ENCODE results near the gene DQX1.

Gene DQX1

GRCh38 chr2:74525717-74526648 lies at the start of gene DQX1:
Gene DQX1, minus strand, starts transcription at chr2:74526231. Its CDS starts 502 bp downstream, at chr2:74525729.
- H3K4me3 ChIP-seq (ENCODE audit: low read depth in 1 of 2, low read length in 2 of 2), result peak within 1 kb of the TSS in 1 of 2 donors; percentile 21
- H3K36me3 ChIP-seq (ENCODE audit: control insufficient read depth in 1 of 2, insufficient read depth in 2 of 2, low read length in 2 of 2), result peaks cover 13 to 30% of the 10 kb centered on the region in 2 donors
- no peaks in the 10 kb centered on the region for H3K27me3 ChIP-seq (ENCODE audit: low read depth, low read length)
- peaks cover 10 to 17% of the 10 kb centered on the region in 2 donors for H3K4me1 ChIP-seq (ENCODE audit: control insufficient read depth in 1 of 2, insufficient read depth in 2 of 2, low read length in 2 of 2)
- H3K27ac ChIP-seq (ENCODE audit: low read length), result peak within 1 kb of the TSS; percentile 74
- H3K9me3 ChIP-seq (ENCODE audit: control insufficient read depth in 1 of 2, low read length in 2 of 2), result no peaks in the 10 kb centered on the region

- no peak overlapping the region for H3K27ac ChIP-seq (ENCODE audit: low read length)
These were observed 49.3 kb upstream of the DQX1 start for GRCh38 chr2:74575320-74575719.

GRCh38 chr2:74573747-74574562 lies 47.9 kb upstream of the DQX1 start:
- no peaks in the 10 kb centered on the region for H3K9me3 ChIP-seq (ENCODE audit: control insufficient read depth in 1 of 2, low read length in 2 of 2)
- peaks cover 0 to 7% of the 10 kb centered on the region in 2 donors for H3K4me1 ChIP-seq (ENCODE audit: control insufficient read depth in 1 of 2, insufficient read depth in 2 of 2, low read length in 2 of 2)
- no peak overlapping the region for H3K4me3 ChIP-seq (ENCODE audit: low read depth in 1 of 2, low read length in 2 of 2)
- H3K27ac ChIP-seq (ENCODE audit: low read length), result no peak overlapping the region
- H3K36me3 ChIP-seq (ENCODE audit: control insufficient read depth in 1 of 2, insufficient read depth in 2 of 2, low read length in 2 of 2), result no peaks in the 10 kb centered on the region
- no peaks in the 10 kb centered on the region for H3K27me3 ChIP-seq (ENCODE audit: low read depth, low read length)

More at GRCh38 chr2:74575320-74575719, 49.3 kb upstream of the DQX1 start:
- peaks cover 0 to 7% of the 10 kb centered on the region in 2 donors for H3K4me1 ChIP-seq (ENCODE audit: control insufficient read depth in 1 of 2, insufficient read depth in 2 of 2, low read length in 2 of 2)
- no peaks in the 10 kb centered on the region for H3K36me3 ChIP-seq (ENCODE audit: control insufficient read depth in 1 of 2, insufficient read depth in 2 of 2, low read length in 2 of 2)
- H3K4me3 ChIP-seq (ENCODE audit: low read depth in 1 of 2, low read length in 2 of 2), result no peak overlapping the region
- H3K27me3 ChIP-seq (ENCODE audit: low read depth, low read length), result no peaks in the 10 kb centered on the region
- no peaks in the 10 kb centered on the region for H3K9me3 ChIP-seq (ENCODE audit: control insufficient read depth in 1 of 2, low read length in 2 of 2)

GRCh38 chr2:74572178-74572925 lies 46.3 kb upstream of the DQX1 start:
- Histone ChIP-seq H3K27ac (ENCODE audit: low read length) (no peak overlapping the region), H3K27me3 (ENCODE audit: low read depth, low read length) (no peaks in the 10 kb centered on the region), H3K4me3 (ENCODE audit: low read depth in 1 of 2, low read length in 2 of 2) (no peak overlapping the region), H3K4me1 (ENCODE audit: control insufficient read depth in 1 of 2, insufficient read depth in 2 of 2, low read length in 2 of 2) (peaks cover 0 to 7% of the 10 kb centered on the region in 2 donors), H3K9me3 (ENCODE audit: control insufficient read depth in 1 of 2, low read length in 2 of 2) (no peaks in the 10 kb centered on the region), H3K36me3 (ENCODE audit: control insufficient read depth in 1 of 2, insufficient read depth in 2 of 2, low read length in 2 of 2) (no peaks in the 10 kb centered on the region)

DNA sequence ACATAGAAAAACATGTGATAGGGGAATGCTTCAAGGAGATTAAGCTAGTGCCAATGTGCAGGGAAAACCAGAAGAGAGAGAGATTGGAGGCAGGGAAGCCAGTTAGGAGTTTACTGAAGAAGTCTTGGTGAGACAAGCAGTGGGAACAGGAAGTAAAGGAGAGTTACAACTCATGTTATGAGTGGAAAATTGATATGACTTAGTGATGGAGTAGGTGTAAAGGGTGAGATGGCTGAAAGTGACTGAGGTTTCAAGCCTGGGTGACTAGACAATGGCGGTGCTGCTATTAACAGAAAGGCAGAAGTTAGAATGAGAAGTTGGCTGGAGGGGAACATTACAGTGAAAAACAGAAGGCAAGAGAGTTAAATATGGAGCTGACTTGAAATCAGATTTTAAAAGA lies 45.0 kb upstream of the DQX1 start:
- H3K27me3 ChIP-seq (ENCODE audit: low read depth, low read length), result no peaks in the 10 kb centered on the region
- H3K36me3 ChIP-seq (ENCODE audit: control insufficient read depth in 1 of 2, insufficient read depth in 2 of 2, low read length in 2 of 2), result no peaks in the 10 kb centered on the region
- no peaks in the 10 kb centered on the region for H3K4me1 ChIP-seq (ENCODE audit: control insufficient read depth in 1 of 2, insufficient read depth in 2 of 2, low read length in 2 of 2)
- no peak overlapping the region for H3K4me3 ChIP-seq (ENCODE audit: low read depth in 1 of 2, low read length in 2 of 2)
- no peaks in the 10 kb centered on the region for H3K9me3 ChIP-seq (ENCODE audit: control insufficient read depth in 1 of 2, low read length in 2 of 2)
- no peak overlapping the region for H3K27ac ChIP-seq (ENCODE audit: low read length)

- H3K4me3 ChIP-seq (ENCODE audit: low read depth in 1 of 2, low read length in 2 of 2), result no peak overlapping the region
These were observed 43.7 kb upstream of the DQX1 start for GRCh38 chr2:74569686-74570085.

DNA sequence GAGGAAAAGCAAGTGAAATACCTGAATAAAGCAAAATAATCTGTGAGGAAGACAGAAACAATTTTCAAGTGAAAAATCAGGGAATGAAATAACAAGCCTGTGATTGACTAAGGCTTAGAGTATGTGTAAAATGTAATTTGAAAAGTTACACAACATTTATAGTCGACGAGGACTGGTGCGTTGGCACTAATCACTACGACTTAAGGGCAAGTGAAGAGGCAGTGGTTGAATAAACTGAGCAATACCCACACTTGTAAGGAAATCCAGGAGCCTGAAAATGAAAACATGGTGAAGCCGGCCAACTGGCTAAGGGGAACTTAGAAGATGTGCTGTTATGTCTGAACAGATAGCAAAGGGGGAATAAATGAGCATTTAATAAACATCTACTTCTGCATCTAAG lies 41.9 kb upstream of the DQX1 start:
- no peak overlapping the region for H3K27ac ChIP-seq (ENCODE audit: low read length)
- H3K4me3 ChIP-seq (ENCODE audit: low read depth in 1 of 2, low read length in 2 of 2), result no peak overlapping the region
- H3K27me3 ChIP-seq (ENCODE audit: low read depth, low read length), result no peaks in the 10 kb centered on the region
- no peaks in the 10 kb centered on the region for H3K36me3 ChIP-seq (ENCODE audit: control insufficient read depth in 1 of 2, insufficient read depth in 2 of 2, low read length in 2 of 2)
- H3K4me1 ChIP-seq (ENCODE audit: control insufficient read depth in 1 of 2, insufficient read depth in 2 of 2, low read length in 2 of 2), result no peaks in the 10 kb centered on the region
- no peaks in the 10 kb centered on the region for H3K9me3 ChIP-seq (ENCODE audit: control insufficient read depth in 1 of 2, low read length in 2 of 2)

More at GRCh38 chr2:74569686-74570085, 43.7 kb upstream of the DQX1 start:
- H3K27me3 ChIP-seq (ENCODE audit: low read depth, low read length), result no peaks in the 10 kb centered on the region
- H3K4me1 ChIP-seq (ENCODE audit: control insufficient read depth in 1 of 2, insufficient read depth in 2 of 2, low read length in 2 of 2), result no peaks in the 10 kb centered on the region
- no peaks in the 10 kb centered on the region for H3K9me3 ChIP-seq (ENCODE audit: control insufficient read depth in 1 of 2, low read length in 2 of 2)
- H3K36me3 ChIP-seq (ENCODE audit: control insufficient read depth in 1 of 2, insufficient read depth in 2 of 2, low read length in 2 of 2), result no peaks in the 10 kb centered on the region
- H3K27ac ChIP-seq (ENCODE audit: low read length), result no peak overlapping the region

DNA sequence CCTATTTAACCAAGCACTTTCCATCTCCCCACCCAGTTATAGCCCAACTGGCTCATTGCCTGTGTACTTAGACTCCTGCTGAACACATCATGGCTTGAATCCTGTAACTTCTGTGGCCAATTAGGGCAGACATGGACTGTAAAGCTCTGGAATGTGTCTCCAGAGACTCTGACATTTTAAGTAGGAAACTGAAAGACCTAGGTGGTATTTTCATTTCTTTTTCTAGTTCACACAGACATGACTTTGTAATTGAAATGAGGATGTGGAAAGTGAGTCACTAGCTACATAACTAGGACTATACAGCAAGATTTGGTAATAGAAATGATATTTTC lies 40.7 kb upstream of the DQX1 start:
- no peak overlapping the region for H3K4me3 ChIP-seq (ENCODE audit: low read depth in 1 of 2, low read length in 2 of 2)
- no peaks in the 10 kb centered on the region for H3K4me1 ChIP-seq (ENCODE audit: control insufficient read depth in 1 of 2, insufficient read depth in 2 of 2, low read length in 2 of 2)
- no peak overlapping the region for H3K27ac ChIP-seq (ENCODE audit: low read length)
- no peaks in the 10 kb centered on the region for H3K9me3 ChIP-seq (ENCODE audit: control insufficient read depth in 1 of 2, low read length in 2 of 2)
- H3K36me3 ChIP-seq (ENCODE audit: control insufficient read depth in 1 of 2, insufficient read depth in 2 of 2, low read length in 2 of 2), result no peaks in the 10 kb centered on the region
- no peaks in the 10 kb centered on the region for H3K27me3 ChIP-seq (ENCODE audit: low read depth, low read length)

DNA sequence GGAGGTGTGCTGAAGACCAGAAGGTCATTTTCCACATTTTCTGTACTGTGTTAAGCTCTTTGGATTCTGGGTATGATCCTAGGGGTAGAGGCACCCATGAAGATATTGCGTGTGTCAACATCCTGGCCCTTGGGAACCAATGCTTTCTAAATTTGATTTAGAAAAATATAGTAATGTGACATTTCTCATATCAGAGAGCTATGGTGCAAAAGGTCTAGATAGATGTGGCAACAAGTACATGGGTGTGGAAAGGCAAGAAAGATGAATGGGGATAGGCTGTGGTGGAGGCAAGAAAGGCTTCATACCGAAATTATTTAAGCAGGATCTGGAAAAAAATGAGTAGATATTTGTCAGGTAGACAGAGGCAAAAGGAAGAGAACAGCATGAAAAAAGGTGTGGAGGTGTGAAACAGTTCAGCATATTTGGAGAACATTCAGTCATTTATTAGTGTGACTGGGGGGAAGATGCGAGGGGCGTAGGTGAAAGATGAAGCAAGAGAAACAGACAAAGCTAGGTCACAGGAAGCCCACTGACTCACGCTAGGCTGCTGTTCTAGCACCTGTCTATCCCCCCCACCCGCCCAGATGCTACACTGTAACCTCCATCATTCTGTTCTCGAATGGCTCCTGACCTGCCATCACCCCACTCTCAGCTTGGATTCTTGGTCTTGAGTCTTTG lies 40.2 kb upstream of the DQX1 start:
- Histone ChIP-seq H3K9me3 (ENCODE audit: control insufficient read depth in 1 of 2, low read length in 2 of 2) (no peaks in the 10 kb centered on the region), H3K4me1 (ENCODE audit: control insufficient read depth in 1 of 2, insufficient read depth in 2 of 2, low read length in 2 of 2) (no peaks in the 10 kb centered on the region), H3K27ac (ENCODE audit: low read length) (no peak overlapping the region), H3K27me3 (ENCODE audit: low read depth, low read length) (no peaks in the 10 kb centered on the region), H3K4me3 (ENCODE audit: low read depth in 1 of 2, low read length in 2 of 2) (no peak overlapping the region), H3K36me3 (ENCODE audit: control insufficient read depth in 1 of 2, insufficient read depth in 2 of 2, low read length in 2 of 2) (no peaks in the 10 kb centered on the region)

GRCh38 chr2:74564222-74564621 lies 38.2 kb upstream of the DQX1 start:
- Histone ChIP-seq H3K4me1 (ENCODE audit: control insufficient read depth in 1 of 2, insufficient read depth in 2 of 2, low read length in 2 of 2) (no peaks in the 10 kb centered on the region), H3K36me3 (ENCODE audit: control insufficient read depth in 1 of 2, insufficient read depth in 2 of 2, low read length in 2 of 2) (no peaks in the 10 kb centered on the region), H3K9me3 (ENCODE audit: control insufficient read depth in 1 of 2, low read length in 2 of 2) (no peaks in the 10 kb centered on the region), H3K4me3 (ENCODE audit: low read depth in 1 of 2, low read length in 2 of 2) (no peak overlapping the region), H3K27me3 (ENCODE audit: low read depth, low read length) (no peaks in the 10 kb centered on the region), H3K27ac (ENCODE audit: low read length) (no peak overlapping the region)

Measured in muscle layer of duodenum (tissue), 2 donors.